HG02870 (cell line): Measurements from ENCODE around the gene ZNF384.
A peak's percentile ranks its signal among the peaks of the same experiment; 100 is the strongest.

ENCODE experiments used
- ATAC-seq: cut with Tn5 transposase; IDR thresholded peaks from one replicate; pipeline ENCODE4 v1.9.1; 2021; ENCODE audit warnings: mild to moderate bottlenecking, moderate library complexity; ENCODE audit not compliant: unreplicated experiment

The ZNF384 gene

GRCh38 chr12:6653987-6654386 lies 35.2 kb downstream of the ZNF384 start:
- ATAC-seq: no peak

GRCh38 chr12:6653342-6653741 lies 35.8 kb downstream of the ZNF384 start:
- ATAC-seq: no peak

GRCh38 chr12:6652391-6652790 lies 36.8 kb downstream of the ZNF384 start:
- ATAC-seq: no peak

- ATAC-seq: no peak
These were observed 38.3 kb downstream of the ZNF384 start for GRCh38 chr12:6650832-6651231.

DNA sequence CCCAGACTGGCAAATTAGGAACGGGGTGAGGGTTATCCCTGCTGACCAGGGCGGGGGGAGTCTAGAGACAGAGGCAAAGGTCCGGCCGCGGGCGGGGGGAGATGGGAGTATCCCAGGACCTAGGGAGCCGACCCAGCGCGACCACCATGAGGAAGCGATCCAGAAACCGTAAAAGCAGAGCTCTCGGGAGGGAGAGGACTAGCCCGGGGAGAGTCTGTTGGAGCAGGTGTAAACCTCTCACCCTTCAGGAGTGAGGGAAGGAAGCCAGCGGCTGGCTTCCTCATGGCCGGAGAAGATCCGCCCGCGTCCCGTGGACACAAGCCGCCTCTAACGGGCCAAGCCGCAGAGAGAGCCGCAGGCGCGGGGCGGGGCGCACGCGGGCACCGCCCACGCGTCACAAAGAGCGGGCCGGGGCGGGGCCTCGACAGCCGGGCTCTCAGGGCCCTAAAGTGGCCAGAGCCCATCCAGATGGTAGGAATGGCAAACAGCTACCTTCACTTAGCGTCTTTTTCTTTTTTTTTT lies 42.0 kb downstream of the ZNF384 start, which contains the start of gene ACRBP:
ACRBP (minus strand) TSS at position 350 of the 522 bp plus-strand sequence; CDS start at position 284, 66 bp downstream.
- ATAC-seq: no peak

DNA sequence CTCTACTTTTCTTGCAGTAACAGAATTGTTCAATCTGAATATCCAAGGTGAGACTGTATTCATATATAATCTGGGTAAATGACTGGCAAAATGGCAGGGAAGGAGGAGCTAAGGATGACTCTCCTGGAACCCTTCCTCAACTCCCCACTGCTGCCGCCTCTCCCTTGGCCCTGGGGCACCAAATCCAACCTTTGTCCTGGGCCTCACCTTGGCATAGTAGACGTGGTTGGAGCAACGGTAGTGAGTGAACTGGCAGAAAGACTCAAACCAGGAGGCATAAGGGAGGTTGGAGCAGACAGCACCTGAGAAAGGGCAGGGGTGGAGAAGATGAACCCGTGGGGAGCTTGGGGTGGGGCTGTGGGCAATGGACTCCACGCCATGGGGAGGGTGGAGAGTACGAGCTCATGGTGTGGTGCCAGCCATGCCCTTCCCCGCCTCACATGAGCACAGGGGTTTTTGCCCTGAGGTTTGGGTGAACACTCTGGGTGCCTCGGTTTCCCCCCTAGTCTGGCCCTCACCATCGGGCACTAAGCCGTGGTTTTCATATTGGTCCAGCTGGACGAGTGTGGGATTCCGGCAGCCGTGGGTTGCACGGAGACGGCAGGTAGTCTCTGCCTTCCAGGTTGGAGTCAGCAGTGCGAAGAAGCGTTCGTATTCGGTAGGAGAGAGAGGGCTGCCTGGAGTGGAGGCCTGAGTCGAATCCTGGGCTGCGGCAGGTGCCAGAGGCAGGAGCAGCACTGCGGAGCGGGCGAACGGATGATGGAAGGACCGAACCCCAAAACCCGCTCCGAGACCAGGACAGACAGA lies 42.7 kb downstream of the ZNF384 start:
- no peak for ATAC-seq

DNA sequence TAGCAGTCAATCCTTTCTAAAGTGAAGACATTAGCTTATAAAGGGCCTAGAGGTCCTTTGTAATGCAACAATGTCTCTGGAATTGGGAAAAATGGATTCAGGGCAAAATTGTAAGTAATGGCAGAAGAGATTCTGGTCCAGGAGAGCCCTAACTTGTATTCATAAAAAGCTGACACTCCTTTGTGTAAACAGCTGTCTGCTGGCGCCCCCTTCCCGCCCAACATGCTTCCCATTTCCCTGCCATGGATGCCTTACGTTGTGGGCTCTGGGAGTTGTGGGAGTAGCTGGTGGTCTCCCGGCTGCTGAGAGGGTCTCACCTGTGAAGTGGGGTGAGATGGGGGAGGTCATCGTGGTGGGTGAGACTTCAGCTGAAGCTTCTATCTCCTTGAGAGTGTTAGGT lies 44.3 kb downstream of the ZNF384 start:
- no peak for ATAC-seq

DNA sequence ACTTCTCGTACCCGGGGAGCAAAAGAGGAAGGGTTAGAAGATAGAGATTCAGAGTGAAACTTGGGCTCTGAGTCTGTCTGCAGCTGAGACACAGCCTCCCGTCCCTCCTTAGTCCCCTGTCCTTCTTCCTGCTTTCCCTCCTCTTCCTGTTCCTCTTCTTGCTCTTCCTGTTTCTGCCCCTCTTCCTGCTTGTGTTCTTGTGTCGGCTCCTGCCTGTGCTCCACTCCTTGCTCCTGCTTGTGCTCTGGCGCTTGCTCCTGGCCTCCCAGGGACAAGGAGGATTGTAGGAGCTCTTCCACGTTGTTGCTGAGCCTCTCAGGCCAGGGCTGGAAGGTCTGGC lies 44.9 kb downstream of the ZNF384 start:
- no peak for ATAC-seq

DNA sequence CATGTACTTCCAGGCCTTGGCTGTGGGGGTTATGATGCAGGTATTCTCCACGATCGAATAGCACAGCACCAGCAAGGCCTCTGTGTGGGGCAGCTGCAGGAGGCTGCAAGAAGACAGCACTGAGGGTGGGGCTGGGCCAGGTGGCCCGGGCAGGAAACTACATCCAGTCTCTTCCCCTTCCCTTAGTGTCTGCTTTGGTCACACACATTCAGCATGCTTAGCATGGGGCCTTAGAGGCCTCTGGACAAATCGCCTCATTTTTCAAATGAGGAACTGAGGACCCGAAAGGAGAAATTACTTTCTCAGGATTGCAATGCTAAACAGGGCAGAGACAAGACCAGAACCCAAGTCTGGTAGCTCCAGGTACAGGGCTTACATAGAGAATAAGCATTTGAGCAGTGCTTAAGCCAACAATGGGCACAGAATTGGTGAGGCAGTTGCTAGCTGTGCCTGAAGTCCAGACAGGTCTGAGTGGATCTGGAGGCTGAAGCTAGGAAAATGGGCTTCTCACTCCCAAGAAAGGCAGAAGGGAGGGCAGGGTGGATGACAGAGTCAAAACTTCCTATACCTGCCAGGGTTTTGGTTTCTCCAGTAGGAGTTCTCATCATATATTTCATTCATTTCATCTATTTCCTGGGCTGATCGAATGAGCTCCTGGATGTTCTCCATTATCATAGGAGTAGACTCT lies 45.5 kb downstream of the ZNF384 start:
- ATAC-seq: no peak

- no peak for ATAC-seq
These were observed 48.0 kb downstream of the ZNF384 start for GRCh38 chr12:6641131-6641530.

DNA sequence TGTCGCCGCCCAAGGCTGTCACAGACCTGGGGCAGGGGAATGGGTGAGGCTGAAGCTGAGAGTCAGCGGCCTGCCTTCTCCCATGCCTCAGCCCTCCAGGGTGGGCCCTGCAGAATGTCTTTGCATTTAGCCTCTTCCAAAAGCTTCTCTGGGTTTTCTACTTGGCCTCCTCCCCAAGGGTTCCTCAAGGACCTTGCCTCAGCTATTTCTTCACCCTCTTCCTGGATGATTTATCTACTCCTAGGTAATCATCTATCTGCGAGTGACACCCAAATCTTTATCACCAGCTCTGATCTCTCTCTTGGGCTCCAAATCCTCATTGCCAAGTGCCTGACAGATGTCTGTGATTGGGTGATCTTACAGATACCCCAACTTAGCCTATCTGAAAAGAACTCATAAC lies 48.7 kb downstream of the ZNF384 start:
- no peak for ATAC-seq

DNA sequence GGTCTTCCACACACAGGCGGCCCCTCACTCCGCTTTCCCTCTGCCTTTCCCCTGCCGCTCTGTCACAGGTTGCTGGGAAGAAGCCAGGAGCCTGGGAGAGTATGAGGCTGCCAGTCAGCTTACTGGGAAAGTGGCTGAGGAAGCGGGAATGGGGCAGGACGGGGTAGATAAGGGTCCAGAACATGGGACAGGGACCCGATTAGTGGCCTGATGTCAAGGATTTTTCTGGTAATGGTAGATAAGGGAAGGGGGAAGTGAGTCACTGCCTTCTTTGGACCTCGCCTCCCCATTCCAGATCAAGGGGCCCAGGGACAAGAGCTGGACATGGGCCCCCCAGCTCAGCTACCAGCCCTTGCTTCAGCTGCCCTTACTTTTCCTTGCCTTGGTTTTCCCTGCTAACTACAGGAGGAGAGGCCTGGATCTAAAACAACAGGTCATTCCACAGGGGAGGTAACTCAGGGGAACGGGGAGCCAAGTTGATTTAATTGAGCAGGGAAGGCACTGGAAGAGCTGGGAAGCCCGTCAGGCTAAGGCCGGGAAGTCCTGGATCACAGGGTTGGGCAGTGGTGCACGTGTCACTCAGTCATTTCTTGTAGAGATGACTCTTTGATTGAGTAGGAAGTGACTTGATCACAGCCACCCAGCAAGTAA lies 49.9 kb downstream of the ZNF384 start:
- ATAC-seq: no peak

DNA sequence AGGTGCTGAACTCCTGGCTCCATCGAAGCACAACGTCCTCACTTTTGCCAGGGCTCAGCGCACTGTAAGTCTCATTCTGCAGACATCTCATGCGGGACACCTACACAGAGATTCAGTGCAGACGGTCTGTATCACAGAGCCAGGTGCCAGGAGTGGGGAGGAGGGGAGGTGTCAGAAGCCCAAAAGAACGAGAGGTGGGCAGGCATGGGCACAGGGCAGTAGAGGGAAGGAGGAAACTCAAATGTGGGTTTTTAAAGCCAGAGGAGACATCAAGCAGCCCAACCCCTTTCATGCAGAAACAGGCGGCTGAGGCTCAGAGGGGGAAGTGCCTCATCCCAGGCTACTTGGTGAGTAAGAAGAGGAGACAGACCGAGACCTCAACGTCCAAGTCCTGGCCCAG lies 50.9 kb downstream of the ZNF384 start:
- no peak for ATAC-seq

DNA sequence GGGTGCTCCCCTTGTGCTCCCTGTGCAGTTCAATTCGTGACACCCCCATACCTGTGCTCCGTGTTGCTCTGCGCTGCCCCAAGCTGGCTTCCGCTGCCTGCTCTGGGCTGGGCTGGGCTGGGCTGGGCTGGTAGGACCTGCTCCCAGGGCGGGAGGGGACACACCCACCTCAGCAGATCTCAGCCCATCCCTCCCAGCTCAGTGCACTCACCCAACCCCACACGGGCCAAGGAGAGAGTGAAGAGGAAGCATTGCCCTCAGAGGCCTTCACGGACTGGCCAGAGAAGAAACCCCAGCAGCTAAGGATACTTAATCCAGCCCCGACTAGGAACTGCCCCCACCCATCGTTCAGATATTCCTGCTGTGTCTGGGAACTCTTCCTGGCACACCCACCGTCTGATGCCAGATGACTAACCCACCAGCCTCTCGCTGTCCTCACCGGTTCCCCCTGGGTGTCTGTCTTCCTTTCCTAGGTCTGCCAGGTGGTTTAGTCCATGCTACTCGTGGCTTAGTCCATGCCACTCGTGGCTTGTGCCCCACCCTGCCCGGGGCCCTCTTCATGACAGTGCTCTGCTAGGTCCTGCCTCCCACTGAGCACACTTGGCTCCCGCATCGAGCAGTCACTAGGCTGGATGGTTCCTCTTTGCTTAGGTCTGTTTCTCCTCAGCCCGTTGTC lies 53.2 kb downstream of the ZNF384 start, which contains the start of gene LPAR5:
LPAR5 (minus strand) TSS at position 104 of the 676 bp plus-strand sequence. CDS start 14,711 bp downstream, outside the sequence.
- ATAC-seq: no peak

DNA sequence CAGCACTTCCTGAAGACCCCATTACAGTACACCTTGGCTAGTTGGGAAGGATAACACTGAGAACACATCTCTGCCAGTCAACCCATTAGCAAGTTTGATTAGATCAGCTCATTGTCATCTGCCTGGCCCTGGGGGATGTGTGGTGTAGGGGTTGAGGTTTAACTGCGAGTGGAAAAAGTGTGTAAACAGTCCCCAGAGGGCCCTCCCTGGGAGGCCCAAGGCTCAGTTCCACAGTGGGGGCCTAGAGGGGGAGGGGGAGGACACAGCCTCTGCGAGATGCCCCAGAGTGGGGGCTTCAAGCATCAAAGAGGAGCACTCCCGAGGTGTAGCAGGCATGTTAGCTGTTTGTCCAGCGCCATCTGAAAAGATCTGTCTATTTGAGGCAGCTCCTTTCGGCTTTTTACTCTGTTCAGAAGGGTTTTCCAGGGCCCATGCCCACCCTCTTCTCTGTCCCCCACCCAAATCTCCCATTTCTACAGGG lies 53.8 kb downstream of the ZNF384 start:
- no peak for ATAC-seq

- ATAC-seq: peak; percentile 50
These were observed 56.9 kb downstream of the ZNF384 start for GRCh38 chr12:6632026-6632983.

- ATAC-seq: no peak
These were observed 57.6 kb downstream of the ZNF384 start for GRCh38 chr12:6631549-6631961.

DNA sequence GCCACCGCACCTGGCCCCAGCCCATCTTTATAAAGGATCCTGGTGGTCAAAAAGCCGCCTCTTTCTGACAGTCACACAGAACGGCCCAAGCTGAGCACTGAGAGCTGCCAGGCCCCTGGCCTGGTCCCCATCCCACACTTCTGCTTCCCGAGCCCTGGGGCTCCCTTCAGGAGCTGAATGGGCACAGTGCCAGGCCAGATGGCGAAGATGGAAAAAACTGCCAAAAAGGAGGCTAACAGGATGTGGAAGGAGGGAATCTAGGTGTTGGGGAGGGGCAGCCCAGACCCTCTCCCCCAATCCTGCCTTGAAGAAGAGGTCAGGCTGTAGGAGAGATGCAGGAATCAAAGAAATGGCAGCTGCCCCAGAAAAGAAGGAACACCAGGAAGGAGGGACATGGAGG lies 58.4 kb downstream of the ZNF384 start:
- ATAC-seq: no peak

DNA sequence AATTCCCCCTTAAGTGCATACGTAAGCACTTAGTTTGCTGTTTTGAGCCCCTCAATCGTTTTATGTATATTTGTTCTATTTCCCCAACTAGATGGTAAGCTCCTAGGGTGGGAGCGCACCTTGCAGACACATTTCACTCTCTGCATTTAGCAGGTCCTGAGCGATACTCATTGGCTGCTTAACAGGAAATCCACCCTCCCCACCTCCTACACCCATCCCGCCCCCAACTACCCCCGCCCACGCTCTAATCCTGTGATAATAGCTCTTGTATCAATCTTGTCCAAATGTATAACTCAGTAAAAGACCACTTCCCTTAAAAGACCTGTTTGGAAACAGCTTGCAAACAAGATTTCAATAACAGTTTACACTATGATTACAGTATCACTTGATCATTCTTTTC lies 61.6 kb downstream of the ZNF384 start:
- ATAC-seq: no peak
